Gastroesophageal sphincter (tissue), 4 donors: ENCODE measurements around the gene MICAL3. TPM values are rescaled to one million over a fixed set of nuclear protein-coding genes. Genes with fewer than 3 reads are reported as not detected.
A peak's percentile ranks its signal among the peaks of the same experiment; 100 is the strongest.

Experiments used
- ATAC-seq: fragments of 150-250 bp; one replicate; pipeline ENCODE4 v1.9.1; 2016; ENCODE audit warnings: mild to moderate bottlenecking, moderate library complexity
- H3K27ac ChIP-seq, 4 donors: fragments of 200-600 bp; sonication (generic) in 3 of 4; 1 replicate in 3 of 4; 2 replicates in 1 of 4; pipeline ENCODE4 v1.5.1; 2016 to 2019
- H3K27me3 ChIP-seq: fragments of 200-600 bp; sonication (generic); one replicate; pipeline ENCODE4 v1.5.1; 2019
- H3K36me3 ChIP-seq, 2 donors: fragments of 200-600 bp; sonication (generic); one replicate each; pipeline ENCODE4 v1.5.1; 2019; ENCODE audit warnings: control low read depth in 1 of 2
- H3K4me1 ChIP-seq, 3 donors: fragments of 200-600 bp; sonication (generic); 1 replicate in 2 of 3; 2 replicates in 1 of 3; pipeline ENCODE4 v1.5.1; 2016 to 2019; ENCODE audit warnings: control low read depth in 2 of 3
- H3K4me3 ChIP-seq, 2 donors: fragments of 200-600 bp; sonication (generic); one replicate each; pipeline ENCODE4 v1.5.1; 2019; ENCODE audit warnings: mild to moderate bottlenecking in 1 of 2, moderate library complexity in 1 of 2
- H3K9me3 ChIP-seq, 3 donors: fragments of 200-600 bp; sonication (generic); one replicate each; pipeline ENCODE4 v1.5.1; 2017 to 2019; ENCODE audit warnings: control low read depth in 2 of 3
- EP300 ChIP-seq: sonication (generic); formaldehyde crosslinking; IDR thresholded peaks from one replicate; pipeline ENCODE4 v1.6.1; 2017; ENCODE audit warnings: antibody characterized with exemption, mild to moderate bottlenecking
- POLR2A ChIP-seq, 2 donors: fragments of 450-650 bp; IDR thresholded peaks; one replicate each; pipeline ENCODE4 v1.6.1; 2017; ENCODE audit warnings: antibody characterized with exemption in 2 of 2, mild to moderate bottlenecking in 2 of 2, moderate library complexity in 1 of 2
- POLR2AphosphoS5 ChIP-seq: sonication (generic); formaldehyde crosslinking; IDR thresholded peaks from one replicate; pipeline ENCODE4 v1.6.1; 2017; ENCODE audit warnings: antibody characterized with exemption
- WGBS, 2 donors: methylation state at CpG; one replicate each; pipeline ENCODE4 v1.1.5; 2018; ENCODE audit warnings: low coverage in 1 of 2; 5-methylcytosine and 5-hydroxymethylcytosine counted together
- total RNA-seq, 4 donors: library from RNA; depleted of rRNA; stranded (reverse); fragments of >200 nt; gene quantifications; one replicate each; pipeline ENCODE4 v1.1.0, GENCODE V29; 2016
- TF ChIP-seq, protein P1 (sequence below), 4 experiments: fragments of 200-600 bp in 2 of 4; fragments of 450-650 bp in 2 of 4; sonication (generic) in 1 of 4; IDR thresholded peaks; one replicate each; pipeline ENCODE4 v1.5.1; 2017 to 2019; ENCODE audit warnings: antibody characterized with exemption in 4 of 4, mild to moderate bottlenecking in 2 of 4, moderate library complexity in 2 of 4

MICAL3 gene
- total RNA-seq, 4 donors from 2014 or later, result 37.3 to 120 (median 51.5) TPM

- 87% methylated on average over 12 of the region's 27 CpGs; no CpG with 5 or more reads in 1 of the 2 donors for WGBS, 2 donors
- peaks cover 0 to 43% (median 12%) of the 10 kb centered on the region in 3 donors for H3K4me1 ChIP-seq
- no peak for ATAC-seq
- no peaks in the 10 kb centered on the region for H3K27me3 ChIP-seq
- H3K27ac ChIP-seq, result peak overlapping the region in 3 of 4 donors; percentile 37 to 67 (median 66)
- TF ChIP-seq EP300 (no peak), POLR2AphosphoS5 (no peak)
- TF ChIP-seq, protein P1, sequence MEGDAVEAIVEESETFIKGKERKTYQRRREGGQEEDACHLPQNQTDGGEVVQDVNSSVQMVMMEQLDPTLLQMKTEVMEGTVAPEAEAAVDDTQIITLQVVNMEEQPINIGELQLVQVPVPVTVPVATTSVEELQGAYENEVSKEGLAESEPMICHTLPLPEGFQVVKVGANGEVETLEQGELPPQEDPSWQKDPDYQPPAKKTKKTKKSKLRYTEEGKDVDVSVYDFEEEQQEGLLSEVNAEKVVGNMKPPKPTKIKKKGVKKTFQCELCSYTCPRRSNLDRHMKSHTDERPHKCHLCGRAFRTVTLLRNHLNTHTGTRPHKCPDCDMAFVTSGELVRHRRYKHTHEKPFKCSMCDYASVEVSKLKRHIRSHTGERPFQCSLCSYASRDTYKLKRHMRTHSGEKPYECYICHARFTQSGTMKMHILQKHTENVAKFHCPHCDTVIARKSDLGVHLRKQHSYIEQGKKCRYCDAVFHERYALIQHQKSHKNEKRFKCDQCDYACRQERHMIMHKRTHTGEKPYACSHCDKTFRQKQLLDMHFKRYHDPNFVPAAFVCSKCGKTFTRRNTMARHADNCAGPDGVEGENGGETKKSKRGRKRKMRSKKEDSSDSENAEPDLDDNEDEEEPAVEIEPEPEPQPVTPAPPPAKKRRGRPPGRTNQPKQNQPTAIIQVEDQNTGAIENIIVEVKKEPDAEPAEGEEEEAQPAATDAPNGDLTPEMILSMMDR (IDR thresholded peaks at IDR 0.05), result no peak
- peak overlapping the region in 1 of 2 donors; percentile 25 for H3K4me3 ChIP-seq
- H3K9me3 ChIP-seq, result no peaks in the 10 kb centered on the region
- peaks cover 0 to 69% of the 10 kb centered on the region in 2 donors for H3K36me3 ChIP-seq
Measured at GRCh38 chr22:17864398-17865182, 159.8 kb downstream of the MICAL3 start.

DNA sequence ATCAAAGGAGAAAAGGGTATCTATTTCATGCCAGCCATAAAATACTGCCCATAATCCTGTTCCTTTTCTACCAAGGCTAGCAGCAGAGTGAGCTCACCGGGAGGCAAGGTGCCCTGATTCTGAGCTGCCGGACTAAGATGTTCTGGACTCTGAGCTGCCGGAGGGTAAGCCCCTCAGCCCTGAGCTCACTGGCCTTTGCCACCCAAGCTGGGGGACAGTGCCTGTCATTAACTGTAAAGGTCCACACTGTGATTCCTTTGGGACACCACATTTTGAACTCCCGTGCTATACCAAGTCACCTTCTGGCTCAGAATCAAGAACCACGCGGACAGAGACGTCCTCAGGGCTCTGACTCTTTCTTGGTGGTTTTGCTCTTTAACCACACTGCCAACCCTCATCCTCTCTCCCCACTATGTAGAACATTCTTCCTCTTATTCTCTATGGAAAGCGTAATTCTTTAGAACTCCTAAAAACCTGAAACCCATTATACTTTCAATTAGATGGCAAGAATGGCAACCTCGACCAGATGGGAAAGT lies 161.6 kb downstream of the MICAL3 start:
- H3K36me3 ChIP-seq, result peaks cover 0 to 62% of the 10 kb centered on the region in 2 donors

GRCh38 chr22:17861909-17862308 lies 162.5 kb downstream of the MICAL3 start:
- Histone ChIP-seq H3K27ac (peak overlapping the region in 3 of 4 donors; percentile 86 to 90 (median 86)), H3K36me3 (peaks cover 0 to 63% of the 10 kb centered on the region in 2 donors), H3K4me1 (peaks cover 0 to 45% (median 9%) of the 10 kb centered on the region in 3 donors), H3K9me3 (no peaks in the 10 kb centered on the region), H3K27me3 (no peaks in the 10 kb centered on the region), H3K4me3 (no peak overlapping the region)
- WGBS, 2 donors, result 66 to 90% methylated on average over 4 to 5 of the region's 5 CpGs
- TF ChIP-seq EP300, result no peak
- no peak for TF ChIP-seq POLR2AphosphoS5
- TF ChIP-seq POLR2A (IDR thresholded peaks at IDR 0.05), result no peak
- TF ChIP-seq, protein P1 (IDR thresholded peaks at IDR 0.05), result no peak
- no peak for ATAC-seq

More for the DNA sequence above, 161.6 kb downstream of the MICAL3 start:
- no peak overlapping the region for H3K4me3 ChIP-seq
- TF ChIP-seq, protein P1 (IDR thresholded peaks at IDR 0.05), result no peak
- no peak for TF ChIP-seq EP300
- TF ChIP-seq POLR2A (IDR thresholded peaks at IDR 0.05), result no peak
- TF ChIP-seq POLR2AphosphoS5, result no peak
- H3K27ac ChIP-seq, result peak overlapping the region in 3 of 4 donors; percentile 17 to 86 (median 86)
- 72 to 92% methylated on average over 8 of the region's 9 CpGs for WGBS, 2 donors
- peaks cover 0 to 45% (median 14%) of the 10 kb centered on the region in 3 donors for H3K4me1 ChIP-seq
- H3K27me3 ChIP-seq, result no peaks in the 10 kb centered on the region
- no peaks in the 10 kb centered on the region for H3K9me3 ChIP-seq
- no peak for ATAC-seq

DNA sequence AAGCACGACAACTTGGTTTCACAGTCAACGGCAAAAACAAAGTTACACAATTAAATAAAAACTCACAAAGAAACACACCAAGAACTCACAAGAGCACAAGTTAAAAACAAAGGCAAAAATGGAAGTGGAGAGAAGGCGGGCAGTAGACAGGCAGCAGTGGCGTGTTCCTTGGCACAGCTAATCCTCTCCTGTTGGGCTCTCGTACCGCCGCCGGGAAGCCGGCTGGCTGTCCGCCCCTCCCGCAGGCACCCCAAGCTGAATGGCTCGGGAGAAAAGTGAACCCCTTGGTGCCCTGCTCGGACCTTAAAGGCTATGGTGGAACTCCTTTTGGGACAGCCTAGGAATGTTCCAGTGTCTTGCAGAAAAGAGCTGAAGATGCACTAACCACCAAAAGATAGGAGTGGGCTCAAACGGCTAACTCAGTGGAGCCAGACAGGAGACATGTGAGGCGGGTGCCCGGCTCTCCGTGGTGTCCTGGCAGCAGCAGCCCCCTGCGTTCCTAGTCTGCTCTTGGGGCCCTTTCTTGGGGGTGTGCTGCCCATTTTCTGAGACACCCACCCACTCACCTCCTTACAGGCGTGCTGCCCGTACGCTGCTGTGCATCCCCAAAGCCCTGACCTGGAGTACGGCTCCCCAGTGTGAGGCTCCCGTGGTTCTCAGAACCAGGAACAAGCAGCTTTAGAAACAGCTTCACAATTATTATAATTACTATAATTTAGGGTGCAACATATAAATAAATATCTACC lies 164.0 kb downstream of the MICAL3 start:
- peaks cover 0 to 52% (median 9%) of the 10 kb centered on the region in 3 donors for H3K4me1 ChIP-seq
- peak; percentile 58 for ATAC-seq
- H3K36me3 ChIP-seq, result peaks cover 0 to 58% of the 10 kb centered on the region in 2 donors
- no peaks in the 10 kb centered on the region for H3K27me3 ChIP-seq
- 55 to 65% methylated on average over 10 to 13 of the region's 23 CpGs for WGBS, 2 donors
- peak overlapping the region; percentile 75 to 90 (median 86) for H3K27ac ChIP-seq
- no peaks in the 10 kb centered on the region for H3K9me3 ChIP-seq
- TF ChIP-seq POLR2A (IDR thresholded peaks at IDR 0.05) (no peak), POLR2AphosphoS5 (peak; percentile 41)
- H3K4me3 ChIP-seq, result no peak overlapping the region

DNA sequence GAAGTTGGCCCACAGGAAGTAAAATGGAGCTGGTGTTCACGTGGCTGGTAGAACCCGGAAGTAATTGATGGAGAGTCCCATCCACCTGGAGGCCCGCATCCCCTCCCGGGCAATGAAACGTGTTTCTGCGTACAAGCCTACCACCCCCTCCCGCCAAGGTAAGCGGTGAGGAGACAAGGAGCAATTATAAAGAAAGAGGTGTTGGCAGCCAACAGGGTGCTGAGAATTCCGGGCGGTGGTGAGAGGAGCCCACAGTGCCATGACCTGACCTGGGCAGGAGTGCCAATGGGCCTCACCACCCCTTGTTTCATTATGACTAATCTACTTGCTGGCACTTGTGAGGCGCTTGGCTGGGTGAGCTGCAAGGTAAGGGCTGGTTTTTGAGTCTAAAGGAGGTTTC lies 166.3 kb downstream of the MICAL3 start:
- no peak for TF ChIP-seq POLR2AphosphoS5
- no peak for TF ChIP-seq EP300
- TF ChIP-seq, protein P1 (IDR thresholded peaks at IDR 0.05), result no peak
- TF ChIP-seq POLR2A (IDR thresholded peaks at IDR 0.05), result no peak
- Histone ChIP-seq H3K4me3 (no peak overlapping the region), H3K27me3 (no peaks in the 10 kb centered on the region), H3K36me3 (peaks cover 0 to 34% of the 10 kb centered on the region in 2 donors), H3K4me1 (peaks cover 5 to 68% (median 9%) of the 10 kb centered on the region in 3 donors), H3K9me3 (no peaks in the 10 kb centered on the region), H3K27ac (peak overlapping the region; percentile 75 to 90 (median 86))
- WGBS, 2 donors, result 63 to 90% methylated on average over 2 to 10 of the region's 11 CpGs
- no peak for ATAC-seq
